Measurements from ENCODE around the gene HYAL1.
"Not testable (repeated sequence)": the region's sequence is repeated elsewhere in the genome, so short reads cannot be mapped to it uniquely, and the experiment has no call there.

The HYAL1 gene

GRCh38 chr3:50293079-50293801 lies 10.1 kb downstream of the HYAL1 start:
- FAIRE-seq: no peak

GRCh38 chr3:50292159-50293078 lies 11.0 kb downstream of the HYAL1 start, which contains the start of gene IFRD2:
TSS of gene IFRD2 (minus strand) at chr3:50292429. CDS start at chr3:50292274, 155 bp downstream.
- FAIRE-seq: peak; percentile 79

- FAIRE-seq: no peak
Observed at GRCh38 chr3:50290161-50290641, 13.2 kb downstream of the HYAL1 start.

- no peak for FAIRE-seq
Observed at GRCh38 chr3:50289130-50289529, 14.2 kb downstream of the HYAL1 start.

GRCh38 chr3:50288387-50289007 lies 14.9 kb downstream of the HYAL1 start:
- no peak for FAIRE-seq

GRCh38 chr3:50287262-50287661 lies 16.1 kb downstream of the HYAL1 start:
- no peak for FAIRE-seq

GRCh38 chr3:50286322-50287227 lies 16.8 kb downstream of the HYAL1 start:
- no peak for FAIRE-seq

GRCh38 chr3:50284121-50284520 lies 19.3 kb downstream of the HYAL1 start:
- FAIRE-seq: not testable (repeated sequence)

GRCh38 chr3:50279255-50280016 lies 23.9 kb downstream of the HYAL1 start:
- no peak for FAIRE-seq

GRCh38 chr3:50278880-50279224 lies 24.5 kb downstream of the HYAL1 start, which contains the start of gene LSMEM2:
TSS of gene LSMEM2 (plus strand) at chr3:50279087. CDS start at chr3:50279114, 27 bp downstream.
- no peak for FAIRE-seq

GRCh38 chr3:50278123-50278879 lies 25.1 kb downstream of the HYAL1 start:
- no peak for FAIRE-seq

GRCh38 chr3:50276762-50277101 lies 26.6 kb downstream of the HYAL1 start:
- FAIRE-seq: no peak

GRCh38 chr3:50275996-50276761 lies 27.2 kb downstream of the HYAL1 start:
- no peak for FAIRE-seq

GRCh38 chr3:50275141-50275995 lies 28.0 kb downstream of the HYAL1 start:
- FAIRE-seq: no peak

- no peak for FAIRE-seq
Observed at GRCh38 chr3:50274371-50275104, 28.8 kb downstream of the HYAL1 start.

GRCh38 chr3:50273689-50274065 lies 29.7 kb downstream of the HYAL1 start:
- no peak for FAIRE-seq

- no peak for FAIRE-seq
Observed at GRCh38 chr3:50272911-50273688, 30.3 kb downstream of the HYAL1 start.

Data from colon (tissue), 2 donors.